GM19467 (cell line): Measurements from ENCODE around the gene RAB4B.
"Not testable (repeated sequence)": the region's sequence is repeated elsewhere in the genome, so short reads cannot be mapped to it uniquely, and the experiment has no call there.

Experiments
- ATAC-seq: cut with Tn5 transposase; IDR thresholded peaks from one replicate; pipeline ENCODE4 v1.9.1; 2021; ENCODE audit warnings: mild to moderate bottlenecking, moderate library complexity; ENCODE audit not compliant: unreplicated experiment

Gene RAB4B

GRCh38 chr19:40801426-40802299 lies 23.6 kb downstream of the RAB4B start:
- no peak for ATAC-seq

DNA sequence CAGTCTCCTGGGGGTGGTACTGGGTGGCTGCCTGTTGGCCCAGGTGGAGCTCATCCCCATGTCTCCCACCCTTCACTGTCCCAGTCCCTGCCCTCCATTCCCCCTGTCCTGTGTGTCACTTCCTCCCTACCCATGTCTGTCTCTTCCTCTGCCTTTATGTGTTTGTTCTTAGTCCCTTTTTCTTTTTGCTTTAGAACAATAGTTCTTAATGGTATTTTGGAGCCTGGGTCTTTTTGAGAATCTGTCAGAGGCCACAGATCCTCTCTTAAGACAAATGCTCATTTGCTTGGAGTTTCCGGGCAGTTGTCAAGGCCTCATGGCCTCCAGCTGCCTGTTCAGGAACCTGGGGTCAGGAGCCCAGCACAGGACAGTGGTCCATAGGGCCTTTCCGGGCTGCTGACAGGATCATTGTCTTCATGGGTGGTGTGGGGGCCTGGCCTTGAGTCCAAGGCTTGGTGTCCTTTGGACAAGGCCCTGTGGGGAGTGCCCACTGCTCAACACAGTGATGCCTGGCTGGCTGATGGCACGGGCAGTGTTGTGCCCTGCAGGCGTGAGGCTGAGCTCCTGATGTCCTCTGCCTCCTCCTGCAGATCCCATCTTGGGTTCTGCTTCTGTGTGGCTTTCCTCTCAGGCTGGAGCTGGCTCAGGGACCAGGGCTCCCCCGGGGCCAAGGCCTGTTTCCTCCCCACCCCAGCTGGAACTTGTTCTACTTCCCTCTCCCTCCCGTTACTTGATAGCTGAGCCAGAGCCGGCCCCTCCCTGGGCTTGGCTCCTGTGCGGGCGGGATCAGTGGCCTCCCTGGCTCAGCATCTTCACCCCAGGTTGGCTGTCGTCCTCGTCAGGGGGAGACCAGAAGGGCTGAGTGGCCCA lies 24.5 kb downstream of the RAB4B start:
- no peak for ATAC-seq

DNA sequence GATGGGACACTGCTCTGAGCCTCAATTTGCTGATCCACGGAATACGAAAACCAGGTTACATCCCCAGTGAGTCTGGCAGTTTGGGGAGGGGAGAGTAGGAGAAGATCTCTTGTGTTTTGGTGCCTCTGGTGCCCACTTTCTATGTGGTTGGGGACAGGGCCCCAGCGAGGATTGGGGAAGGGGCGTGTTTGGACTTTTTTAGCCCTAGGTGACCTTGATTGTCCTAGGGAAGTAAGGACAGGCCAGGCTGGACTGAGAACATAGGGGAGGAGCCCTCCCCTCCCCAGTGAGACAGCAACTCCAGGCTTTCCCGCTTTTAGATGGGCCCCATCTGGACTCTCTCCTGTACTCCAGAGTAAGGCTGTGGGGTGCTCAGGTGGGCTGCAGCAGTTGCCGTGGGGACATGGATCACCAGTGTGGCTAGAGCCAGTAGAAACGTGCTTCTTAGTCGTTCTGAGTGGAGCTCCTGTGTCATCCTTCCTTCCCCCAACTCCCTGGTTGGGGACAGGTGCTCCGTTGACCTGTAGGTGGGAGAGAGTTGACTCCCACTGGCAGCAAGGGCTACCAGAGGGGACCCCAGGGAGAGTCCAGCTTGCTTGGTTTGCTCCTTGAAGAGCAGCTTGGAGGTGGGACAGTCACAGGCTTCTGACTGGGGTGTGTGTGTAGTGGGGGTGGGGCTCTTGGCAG lies 25.3 kb downstream of the RAB4B start:
- ATAC-seq: no peak

DNA sequence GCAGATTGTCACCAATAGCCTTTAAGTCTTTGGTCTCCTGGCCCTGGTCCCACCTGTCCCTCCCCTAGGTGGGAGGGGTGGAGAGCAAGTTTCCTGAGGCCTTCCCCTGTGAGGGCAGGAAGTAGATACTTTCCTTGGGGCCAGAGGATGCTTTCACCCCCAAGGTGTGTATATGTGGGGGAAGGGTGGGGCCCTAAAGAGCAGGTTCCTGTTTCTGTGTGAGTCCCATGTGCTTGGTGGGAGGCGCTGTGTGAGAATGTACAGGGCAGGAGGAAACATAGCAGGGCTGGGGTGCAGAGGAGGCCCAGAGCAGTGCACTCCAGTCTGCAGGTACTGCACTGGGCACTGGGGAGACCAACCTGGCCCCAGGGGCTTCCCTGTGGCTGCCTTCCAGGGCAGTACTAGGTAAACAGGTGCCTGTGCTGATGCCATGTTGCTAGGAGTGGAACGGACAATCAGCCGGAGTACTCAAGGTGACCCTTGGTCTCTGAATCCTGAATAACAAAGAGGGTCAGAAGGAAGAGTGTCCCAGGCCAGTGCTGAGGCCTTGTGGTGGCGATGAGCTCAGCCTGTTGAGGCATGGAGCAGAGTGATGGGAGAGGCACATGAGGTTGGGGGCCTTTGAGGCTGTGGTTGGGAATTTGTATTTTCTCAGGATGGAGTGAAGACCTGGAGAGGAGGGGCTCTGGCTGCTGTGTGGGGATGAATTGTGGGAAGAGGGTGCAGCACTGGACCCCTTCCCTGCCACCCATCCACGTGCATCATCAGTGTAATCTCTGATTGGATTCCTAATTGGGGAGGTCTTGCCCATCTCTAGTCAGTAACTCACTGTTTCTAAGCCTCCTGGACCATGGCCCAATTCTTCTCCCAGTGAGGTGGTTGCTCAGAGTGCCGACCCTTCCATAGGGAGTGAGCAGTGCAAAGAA lies 26.1 kb downstream of the RAB4B start:
- ATAC-seq: no peak

DNA sequence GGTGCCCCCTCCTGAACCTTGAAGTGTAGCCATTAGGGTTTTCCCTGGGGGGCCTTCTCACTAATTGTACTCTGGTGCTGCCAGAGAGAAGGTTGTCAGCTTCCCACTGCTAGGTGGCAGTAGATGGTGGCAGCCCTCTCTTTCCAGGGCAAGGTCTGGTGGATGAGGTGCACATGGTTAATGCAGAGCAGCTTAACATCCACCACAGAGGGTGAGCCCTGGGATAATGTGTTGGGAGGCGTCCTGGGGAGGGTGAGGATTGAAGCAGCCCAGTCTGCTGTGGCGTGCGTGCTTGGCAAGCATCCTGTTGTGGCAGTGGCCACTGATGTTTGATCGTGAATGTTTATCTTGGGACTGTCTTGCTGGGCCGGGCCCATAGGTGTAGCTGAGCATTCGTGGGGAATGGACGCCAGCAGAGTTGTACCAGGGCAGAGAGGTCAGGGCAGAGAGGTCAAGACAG lies 26.8 kb downstream of the RAB4B start:
- no peak for ATAC-seq

DNA sequence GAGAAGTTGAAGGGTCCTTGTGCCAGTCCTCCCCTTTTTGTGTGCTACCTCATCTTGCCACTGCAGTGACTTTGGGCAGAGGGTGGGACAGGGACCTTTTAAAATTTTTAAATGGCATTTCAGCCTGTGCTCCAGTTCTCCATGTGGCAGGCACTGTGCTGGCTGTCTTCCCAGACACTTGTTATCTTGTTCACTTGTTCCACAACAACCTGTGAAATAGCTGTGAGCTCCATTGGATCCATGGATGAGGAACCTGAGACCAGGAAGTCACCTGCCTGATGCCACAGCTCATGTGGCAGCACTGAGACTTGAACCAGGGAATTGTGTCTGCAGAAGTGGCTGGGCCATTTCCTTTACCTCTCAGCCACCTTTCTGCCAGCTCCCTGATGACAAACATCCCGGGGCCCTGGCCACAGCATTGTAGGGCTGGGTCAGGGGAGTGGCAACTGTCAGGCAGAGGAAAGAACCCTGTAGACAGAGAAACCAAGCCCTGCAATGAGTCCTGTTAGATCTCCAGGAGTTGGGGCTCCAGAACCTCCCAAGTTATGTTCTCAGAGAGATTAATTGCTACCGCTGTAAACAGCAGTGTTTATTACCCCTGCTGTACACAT lies 27.3 kb downstream of the RAB4B start:
- ATAC-seq: no peak

- ATAC-seq: no peak
These were observed 28.5 kb downstream of the RAB4B start for GRCh38 chr19:40806423-40807146.

- ATAC-seq: no peak
These were observed 29.3 kb downstream of the RAB4B start for GRCh38 chr19:40807147-40808020.

- no peak for ATAC-seq
These were observed 29.9 kb downstream of the RAB4B start for GRCh38 chr19:40808021-40808325.

- ATAC-seq: no peak
These were observed 30.4 kb downstream of the RAB4B start for GRCh38 chr19:40808497-40808896.

- ATAC-seq: no peak
These were observed 31.5 kb downstream of the RAB4B start for GRCh38 chr19:40809358-40810086.

- no peak for ATAC-seq
These were observed 32.1 kb downstream of the RAB4B start for GRCh38 chr19:40810160-40810559.

GRCh38 chr19:40810649-40811408 lies 32.8 kb downstream of the RAB4B start:
- peak; percentile 54 for ATAC-seq

DNA sequence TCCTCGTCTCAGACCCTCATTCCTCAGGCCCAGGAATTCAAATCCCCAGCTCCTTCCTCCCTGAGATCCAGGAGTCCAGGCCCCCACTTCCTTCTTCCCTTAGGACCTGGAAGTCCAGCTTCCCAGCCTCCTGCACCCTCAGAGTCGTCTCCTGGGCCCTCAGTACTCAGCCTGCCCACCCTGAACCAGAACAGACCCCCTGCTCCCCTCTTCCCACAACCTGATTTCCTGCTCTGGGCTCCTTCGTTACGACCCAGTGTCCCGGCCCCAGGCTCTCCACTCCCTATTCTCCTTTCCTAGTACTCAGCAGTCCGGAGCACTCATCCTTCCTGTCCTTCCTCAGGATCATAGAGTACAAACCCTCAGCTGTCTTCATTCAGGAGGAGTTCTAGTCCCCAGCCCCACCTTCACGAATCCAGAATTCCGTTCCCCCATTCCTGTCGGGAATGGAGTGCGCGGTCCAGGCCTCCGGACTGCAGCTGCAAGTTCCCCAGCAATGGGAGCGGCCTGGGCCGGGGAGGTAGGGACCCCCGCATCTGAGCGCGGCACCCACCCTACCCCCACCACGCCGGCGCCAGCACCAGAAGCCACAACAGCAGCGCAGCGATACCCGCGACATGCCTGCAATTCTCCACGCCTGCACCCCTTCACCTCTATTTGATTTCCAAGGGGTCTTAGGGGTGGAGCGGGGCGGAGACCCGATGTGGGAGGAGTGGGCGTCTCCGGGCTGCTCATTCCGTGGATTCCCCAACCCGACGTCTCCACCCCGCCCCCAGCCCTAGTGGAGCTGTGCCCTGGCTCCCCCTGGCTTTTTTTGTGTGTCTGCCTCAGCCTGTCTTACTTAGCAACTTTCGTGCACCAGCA lies 33.7 kb downstream of the RAB4B start:
- no peak for ATAC-seq

DNA sequence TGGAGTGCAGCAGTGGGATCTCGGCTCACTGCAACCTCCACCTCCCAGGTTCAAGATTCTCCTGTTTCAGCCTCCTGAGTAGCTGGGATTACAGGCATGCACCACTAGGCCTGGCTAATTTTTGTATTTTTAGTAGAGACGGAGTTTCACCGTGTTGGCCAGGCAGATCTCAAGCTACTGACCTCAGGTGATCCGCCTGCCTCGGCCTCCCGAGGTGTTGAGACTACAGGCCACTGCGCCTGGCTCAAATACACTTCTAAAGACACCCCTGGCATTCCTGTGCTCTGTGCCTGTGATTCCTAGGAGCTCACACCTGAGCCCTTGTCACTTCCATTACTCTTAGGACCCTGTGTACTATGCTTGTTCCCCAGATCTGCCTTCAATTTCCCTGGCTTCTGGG lies 34.5 kb downstream of the RAB4B start:
- ATAC-seq: not testable (repeated sequence)

DNA sequence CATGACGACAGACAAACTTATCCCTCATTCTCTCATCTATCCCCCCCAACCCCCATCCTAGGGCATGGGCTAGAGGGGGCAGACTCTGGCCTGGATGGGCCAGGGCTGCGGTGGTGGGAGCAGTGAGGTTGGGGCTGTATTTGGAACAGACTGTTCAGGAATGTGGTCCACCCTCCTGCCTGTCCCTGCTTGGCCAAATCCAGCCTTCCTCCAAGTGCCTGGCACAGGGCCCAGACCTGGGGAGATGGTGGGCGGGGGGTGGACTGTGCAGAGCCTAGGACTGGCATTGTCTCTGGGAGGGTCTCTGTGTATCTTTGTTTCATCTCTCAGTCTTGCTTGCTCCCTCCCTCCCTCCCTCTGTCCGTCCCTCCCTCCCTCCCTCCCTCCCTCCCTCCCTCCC lies 35.1 kb downstream of the RAB4B start:
- no peak for ATAC-seq
